GM23338 (cell line): ENCODE data around the gene ELL2. TPM values are rescaled to one million over a fixed set of nuclear protein-coding genes. Genes with fewer than 3 reads are reported as not detected.

Experiments
- ATAC-seq: fragments of 200-7000 bp; cut with Tn5 transposase; 3 replicates; pipeline ENCODE4 v1.9.1; 2020
- DNase-seq: peaks from one replicate; pipeline ENCODE4 v3.0.0-alpha.2; 2015; ENCODE audit warnings: low spot score
- H2AFZ ChIP-seq: fragments of 200-600 bp; sonication (generic); 2 replicates; pipeline ENCODE4 v1.8.0; 2016; ENCODE audit warnings: antibody characterized with exemption, mild to moderate bottlenecking, moderate library complexity
- H3F3A ChIP-seq: fragments of 200-600 bp; sonication (generic); replicated peaks from 2 replicates; pipeline ENCODE4 v1.8.0; 2017; ENCODE audit warnings: antibody characterized with exemption, mixed run types, low read depth
- H3K27ac ChIP-seq: fragments of 200-600 bp; sonication (generic); 2 replicates; pipeline ENCODE4 v1.6.1; 2016; ENCODE audit warnings: low read depth
- H3K27me3 ChIP-seq: fragments of 200-600 bp; sonication (generic); 2 replicates; pipeline ENCODE4 v1.8.0; 2016; ENCODE audit warnings: mild to moderate bottlenecking, mixed run types, moderate library complexity; ENCODE audit not compliant: insufficient read depth
- H3K36me3 ChIP-seq: fragments of 200-600 bp; sonication (generic); 2 replicates; pipeline ENCODE4 v1.8.0; 2016; ENCODE audit warnings: mild to moderate bottlenecking; ENCODE audit not compliant: insufficient read depth
- H3K4me1 ChIP-seq: fragments of 200-600 bp; sonication (generic); 2 replicates; pipeline ENCODE4 v1.8.0; 2016; ENCODE audit warnings: mild to moderate bottlenecking, moderate library complexity; ENCODE audit not compliant: insufficient read depth
- H3K4me2 ChIP-seq: fragments of 200-600 bp; sonication (generic); 2 replicates; pipeline ENCODE4 v1.7.1; 2017; ENCODE audit warnings: mixed run types
- H3K4me3 ChIP-seq: fragments of 200-600 bp; sonication (generic); 2 replicates; pipeline ENCODE4 v1.6.1; 2016; ENCODE audit warnings: mixed run types
- H3K79me2 ChIP-seq: fragments of 200-600 bp; sonication (generic); replicated peaks from 2 replicates; pipeline ENCODE4 v1.8.0; 2017; ENCODE audit warnings: mild to moderate bottlenecking; ENCODE audit not compliant: insufficient read depth
- H3K9me2 ChIP-seq: fragments of 200-600 bp; sonication (generic); 2 replicates; pipeline ENCODE4 v1.8.0; 2017; ENCODE audit not compliant: insufficient read depth
- H4K20me1 ChIP-seq: fragments of 200-600 bp; sonication (generic); replicated peaks from 2 replicates; pipeline ENCODE4 v1.8.0; 2017; ENCODE audit warnings: mild to moderate bottlenecking; ENCODE audit not compliant: insufficient read depth
- H3K27ac Mint-ChIP-seq: 2 replicates; pipeline ENCODE4 v1.8.0; 2020; ENCODE audit warnings: inconsistent platforms, mild to moderate bottlenecking, moderate library complexity, mixed read lengths
- H3K27me3 Mint-ChIP-seq: 3 replicates; pipeline ENCODE4 v1.8.0; 2022; ENCODE audit warnings: low read depth, mild to moderate bottlenecking, moderate library complexity, mixed read lengths, inconsistent platforms; ENCODE audit not compliant: insufficient read depth, poor library complexity
- H3K36me3 Mint-ChIP-seq: 3 replicates; pipeline ENCODE4 v1.8.0; 2021; ENCODE audit warnings: low read depth, mild to moderate bottlenecking, inconsistent platforms, moderate library complexity, mixed read lengths
- H3K4me1 Mint-ChIP-seq: 3 replicates; pipeline ENCODE4 v1.8.0; 2020; ENCODE audit warnings: mild to moderate bottlenecking, inconsistent platforms, mixed read lengths
- H3K4me3 Mint-ChIP-seq: 3 replicates; pipeline ENCODE4 v1.8.0; 2021; ENCODE audit warnings: moderate library complexity, mild to moderate bottlenecking, inconsistent platforms, mixed read lengths
- H3K9me3 Mint-ChIP-seq: 3 replicates; pipeline ENCODE4 v1.8.0; 2020; ENCODE audit warnings: moderate library complexity, mild to moderate bottlenecking, inconsistent platforms, mixed read lengths
- CREB1 ChIP-seq: fragments of 250-450 bp; sonication (Bioruptor Pico); IDR thresholded peaks from 2 replicates; pipeline ENCODE4 v1.5.0; 2020; ENCODE audit warnings: low read depth, mild to moderate bottlenecking, moderate library complexity
- CTCF ChIP-seq, 2 experiments: fragments of 200-600 bp in 1 of 2; sonication (generic) in 1 of 2; conservative IDR thresholded peaks; 2 replicates each; pipeline versions ENCODE4 v1.5.1 to v1.6.1; 2016 to 2017; ENCODE audit warnings: antibody characterized with exemption in 2 of 2, low read depth in 2 of 2, mild to moderate bottlenecking in 2 of 2, moderate library complexity in 1 of 2
- ETS1 ChIP-seq: IDR thresholded peaks from 2 replicates; pipeline ENCODE4 v1.6.1; 2016; ENCODE audit warnings: antibody characterized with exemption
- EZH2 ChIP-seq: fragments of 200-600 bp; sonication (generic); IDR thresholded peaks from one replicate; pipeline ENCODE4 v1.8.0; 2017; ENCODE audit warnings: antibody characterized with exemption, mild to moderate bottlenecking, low read depth; ENCODE audit not compliant: unreplicated experiment
- EZH2phosphoT487 ChIP-seq: fragments of 200-600 bp; sonication (generic); IDR thresholded peaks from one replicate; pipeline ENCODE4 v1.8.1; 2018; ENCODE audit warnings: antibody characterized with exemption; ENCODE audit not compliant: unreplicated experiment
- JUNB ChIP-seq: IDR thresholded peaks from one replicate; pipeline ENCODE4 v1.6.1; 2016; ENCODE audit warnings: antibody characterized with exemption; ENCODE audit not compliant: unreplicated experiment
- NANOG ChIP-seq: IDR thresholded peaks from 2 replicates; pipeline ENCODE4 v1.6.1; 2016; ENCODE audit warnings: antibody characterized with exemption, borderline replicate concordance
- POLR2AphosphoS5 ChIP-seq: IDR thresholded peaks from 2 replicates; pipeline ENCODE4 v1.6.1; 2016; ENCODE audit warnings: antibody characterized with exemption, low read depth
- REST ChIP-seq: IDR thresholded peaks from one replicate; pipeline ENCODE4 v1.6.1; 2018; ENCODE audit warnings: antibody characterized with exemption; ENCODE audit not compliant: unreplicated experiment
- STAT1 ChIP-seq: IDR thresholded peaks from one replicate; pipeline ENCODE4 v1.6.1; 2016; ENCODE audit warnings: antibody characterized with exemption; ENCODE audit not compliant: unreplicated experiment
- ZNF114 ChIP-seq: fragments of 250-450 bp; sonication (Bioruptor Pico); IDR thresholded peaks from 2 replicates; pipeline ENCODE4 v1.5.0; 2020; ENCODE audit warnings: mild to moderate bottlenecking, moderate library complexity
- ZNF331 ChIP-seq: fragments of 250-450 bp; sonication (Bioruptor Pico); IDR thresholded peaks from 2 replicates; pipeline ENCODE4 v1.5.0; 2020; ENCODE audit warnings: low read depth, mild to moderate bottlenecking, moderate library complexity
- ZNF462 ChIP-seq: fragments of 250-450 bp; sonication (Bioruptor Pico); IDR thresholded peaks from 2 replicates; pipeline ENCODE4 v1.5.0; 2020; ENCODE audit warnings: mild to moderate bottlenecking, moderate library complexity
- polyA plus RNA-seq: library from polyadenylated mRNA; unstranded; fragments of >200 nt; fragmentation: Nextera tagmentation; extraction: Ambion mirVana; gene quantifications from 2 replicates; pipeline ENCODE4 v1.2.1, GENCODE V29; 2016
- total RNA-seq: library from RNA; depleted of rRNA; stranded (reverse); fragments of >200 nt; shearing (Covaris generic); gene quantifications from 2 replicates; pipeline ENCODE4 v1.2.3, GENCODE V29; 2014

ELL2 gene
- total and polyA plus RNA-seq, 2 experiments from 2014 or later = 7.4 to 32.6 TPM

- Histone ChIP-seq H3K4me2 (no peak overlapping the region), H3K27ac (no peak overlapping the region), H3K9me2 (0 out of 2 replicates have a peak, but pooled peaks cover 3% of the 10 kb centered on the region), H3K36me3 (no peaks in the 10 kb centered on the region), H2AFZ (no peak overlapping the region), H3K4me3 (no peak overlapping the region), H3K79me2 (no peaks in the 10 kb centered on the region), H3K27me3 (no peaks in the 10 kb centered on the region), H3K4me1 (peaks cover 10% of the 10 kb centered on the region; the same call in 1 of the 2 replicates), H3F3A (no peaks in the 10 kb centered on the region), H4K20me1 (no peaks in the 10 kb centered on the region)
- ATAC-seq = no peak
- DNase-seq = no peak
- Mint-ChIP-seq H3K36me3 (no peaks in the 10 kb centered on the region), H3K27ac (no peak overlapping the region), H3K4me1 (peaks cover 11% of the 10 kb centered on the region), H3K9me3 (no peaks in the 10 kb centered on the region), H3K4me3 (no peak overlapping the region), H3K27me3 (no peaks in the 10 kb centered on the region)
- TF ChIP-seq ETS1 (no peak), JUNB (no peak), ZNF331 (CRISPR knock-in tag) (no peak), REST (no peak), ZNF462 (CRISPR knock-in tag) (no peak), EZH2 (no peak), NANOG (no peak), CTCF (conservative IDR thresholded peaks at IDR 0.05; ENCODE audit: low read depth in 2 of 2) (no peak), ZNF114 (CRISPR knock-in tag) (no peak), CREB1 (CRISPR knock-in tag) (no peak), POLR2AphosphoS5 (no peak), STAT1 (no peak), EZH2phosphoT487 (no peak)
Observed at GRCh38 chr5:95876782-95877181, 84.9 kb downstream of the ELL2 start.
